GM20000 (cell line): Measurements from ENCODE around the gene ARHGAP22.

ENCODE experiments used
- DNase-seq: peaks from one replicate; pipeline ENCODE4 v3.0.0; 2012; ENCODE audit warnings: low spot score
- CTCF ChIP-seq: IDR thresholded peaks from 2 replicates; pipeline ENCODE4 v1.5.1; 2012; ENCODE audit warnings: mild to moderate bottlenecking, control low read depth; ENCODE audit errors: extremely low read depth, missing control alignments

ARHGAP22 gene

GRCh38 chr10:48554246-48554645 is 50.6 kb downstream of the ARHGAP22 start:
- TF ChIP-seq CTCF, result no peak
- no peak for DNase-seq

GRCh38 chr10:48552946-48553564 is 51.8 kb downstream of the ARHGAP22 start:
- no peak for DNase-seq
- TF ChIP-seq CTCF, result no peak

- DNase-seq, result peak; percentile 67
- TF ChIP-seq CTCF, result peak; percentile 75
These were observed 52.8 kb downstream of the ARHGAP22 start for GRCh38 chr10:48551861-48552591.

GRCh38 chr10:48550977-48551376 is 53.9 kb downstream of the ARHGAP22 start:
- TF ChIP-seq CTCF, result no peak
- DNase-seq, result no peak

GRCh38 chr10:48550071-48550691 is 54.7 kb downstream of the ARHGAP22 start:
- no peak for TF ChIP-seq CTCF
- no peak for DNase-seq

GRCh38 chr10:48549236-48549635 is 55.6 kb downstream of the ARHGAP22 start:
- TF ChIP-seq CTCF, result no peak

GRCh38 chr10:48548531-48549135 is 56.2 kb downstream of the ARHGAP22 start:
- DNase-seq, result no peak
- TF ChIP-seq CTCF, result no peak

More at GRCh38 chr10:48549236-48549635, 55.6 kb downstream of the ARHGAP22 start:
- DNase-seq, result no peak
